ENCODE data around the gene CYRIA.

- TF ChIP-seq CTCF (IDR thresholded peaks at IDR 0.05): no peak
- TF ChIP-seq POLR2A (IDR thresholded peaks at IDR 0.05): no peak
Measured at GRCh38 chr2:16652296-16653082, 13.1 kb downstream of the CYRIA start.

Data from testis (tissue), 2 donors.